SK-N-MC (cell line): ENCODE results near the gene AKR7A2.

Experiments
- EZH2 ChIP-seq: fragments of 200-600 bp; sonication (generic); IDR thresholded peaks from one replicate; pipeline ENCODE4 v1.6.1; 2017; ENCODE audit warnings: antibody characterized with exemption
- POLR2AphosphoS5 ChIP-seq: IDR thresholded peaks from 2 replicates; pipeline ENCODE4 v1.6.1; 2012; ENCODE audit warnings: mild to moderate bottlenecking, low read depth, low read length, borderline replicate concordance

DNA sequence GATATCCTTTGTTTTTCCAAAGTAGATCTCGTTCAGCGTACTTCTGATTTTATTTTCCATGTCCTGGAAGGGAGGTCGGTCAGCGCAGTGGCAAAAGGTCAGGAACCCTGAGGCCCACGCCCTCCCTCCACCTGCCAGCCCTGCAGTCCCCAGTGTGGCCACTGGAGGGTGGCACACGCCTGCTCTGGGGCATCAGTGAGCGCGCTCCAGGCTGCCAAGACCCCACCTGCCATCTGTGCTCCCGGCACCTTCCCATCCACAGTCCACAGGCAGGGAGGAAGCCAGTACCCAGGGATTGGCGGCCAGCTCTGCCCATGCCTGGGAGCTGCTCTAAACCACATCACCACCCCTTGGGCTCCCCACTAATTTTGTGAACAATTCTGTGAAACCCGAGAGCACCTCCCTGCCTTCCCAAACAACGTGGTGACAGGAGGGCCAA is 32.4 kb upstream of the AKR7A2 start:
- TF ChIP-seq POLR2AphosphoS5, result no peak
- TF ChIP-seq EZH2, result no peak
